IMR-90 (cell line): ENCODE results near the gene CA7.
A peak's percentile ranks its signal among the peaks of the same experiment; 100 is the strongest.

Source experiments
- CTCF ChIP-seq: conservative IDR thresholded peaks from 2 replicates; pipeline ENCODE4 v1.5.1; 2012; ENCODE audit warnings: mild to moderate bottlenecking, low read depth, low read length, improper control_type of control experiment
- ELK1 ChIP-seq: fragments of 150-350 bp; IDR thresholded peaks from 2 replicates; pipeline ENCODE4 v1.6.1; 2016; ENCODE audit warnings: low read depth, mild to moderate bottlenecking, low read length, moderate library complexity, borderline replicate concordance
- FOS ChIP-seq: fragments of 150-350 bp; IDR thresholded peaks from 2 replicates; pipeline ENCODE4 v1.6.1; 2016; ENCODE audit warnings: low read depth, low read length
- MAFK ChIP-seq: IDR thresholded peaks from 2 replicates; pipeline ENCODE4 v1.6.1; 2012; ENCODE audit warnings: low read depth, low read length, improper control_type of control experiment
- NFE2L2 ChIP-seq: fragments of 150-350 bp; IDR thresholded peaks from 2 replicates; pipeline ENCODE4 v1.6.1; 2016; ENCODE audit warnings: low read depth, mild to moderate bottlenecking, low read length
- POLR2A ChIP-seq: IDR thresholded peaks from 2 replicates; pipeline ENCODE4 v1.6.1; 2012; ENCODE audit warnings: mild to moderate bottlenecking, low read depth, low read length
- RAD21 ChIP-seq: IDR thresholded peaks from 2 replicates; pipeline ENCODE4 v1.6.1; 2012; ENCODE audit warnings: low read length, improper control_type of control experiment
- RCOR1 ChIP-seq: IDR thresholded peaks from 2 replicates; pipeline ENCODE4 v1.6.1; 2012; ENCODE audit warnings: mild to moderate bottlenecking, low read length, improper control_type of control experiment; ENCODE audit not compliant: insufficient replicate concordance
- RFX5 ChIP-seq: IDR thresholded peaks from 2 replicates; pipeline ENCODE4 v1.8.0; 2012; ENCODE audit warnings: low read depth, mild to moderate bottlenecking, low read length, moderate library complexity
- SMC3 ChIP-seq: fragments of 150-350 bp; IDR thresholded peaks from 2 replicates; pipeline ENCODE4 v1.6.1; 2016; ENCODE audit warnings: low read depth, mild to moderate bottlenecking, antibody characterized with exemption, low read length, moderate library complexity
- USF2 ChIP-seq: fragments of 150-350 bp; IDR thresholded peaks from 2 replicates; pipeline ENCODE4 v1.6.1; 2017; ENCODE audit warnings: mild to moderate bottlenecking, antibody characterized with exemption, low read length, low read depth

- TF ChIP-seq RFX5 (no peak), CTCF (peak; percentile 98), NFE2L2 (no peak), RAD21 (peak; percentile 99), USF2 (no peak), SMC3 (peak; percentile 88), POLR2A (peak; percentile 59; the same call in 1 of the 2 replicates), FOS (no peak), ELK1 (no peak), MAFK (no peak), RCOR1 (no peak)
Observed at GRCh38 chr16:66894948-66895688, 50.9 kb downstream of the CA7 start.
